GM15510 (cell line): ENCODE data around the gene XRCC5.
A peak's percentile ranks its signal among the peaks of the same experiment; 100 is the strongest.

Experiments used
- POLR2A ChIP-seq: IDR thresholded peaks from 3 replicates; pipeline ENCODE4 v1.6.1; 2011; ENCODE audit warnings: borderline replicate concordance; ENCODE audit not compliant: insufficient read length; ENCODE audit errors: extremely low read depth

The XRCC5 gene

DNA sequence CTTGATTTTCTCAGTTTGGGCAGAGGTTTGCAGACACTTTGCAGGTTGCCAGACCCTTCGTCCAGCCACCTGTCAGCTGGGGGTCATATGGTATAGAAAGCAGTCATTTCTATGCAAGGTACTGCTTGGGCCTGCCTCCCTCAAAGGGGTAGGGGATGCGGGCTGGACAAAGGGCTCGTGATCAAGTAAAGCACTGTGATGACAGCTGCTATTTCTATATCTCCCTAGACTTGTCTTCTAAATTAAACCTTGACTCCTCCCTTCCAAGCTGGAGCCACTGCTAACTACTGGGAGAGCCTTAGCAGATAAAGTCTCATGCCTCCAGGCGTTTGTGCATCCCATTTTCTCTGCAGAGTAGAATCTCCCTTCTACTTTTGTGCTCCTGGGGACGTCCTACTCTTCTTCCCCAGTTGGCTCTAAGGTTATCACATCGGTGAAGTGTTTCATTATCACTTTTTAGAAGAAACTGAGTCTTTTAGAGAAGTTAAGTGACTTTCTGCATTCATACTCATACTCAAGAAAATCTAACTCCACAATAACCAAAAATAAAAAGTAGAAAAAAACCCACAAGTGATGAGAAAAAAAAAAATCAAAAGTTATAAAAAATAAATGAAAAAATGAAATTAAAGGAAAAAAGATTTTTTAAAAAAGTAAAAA, 710 bp upstream of the XRCC5 start:
- no peak for TF ChIP-seq POLR2A

DNA sequence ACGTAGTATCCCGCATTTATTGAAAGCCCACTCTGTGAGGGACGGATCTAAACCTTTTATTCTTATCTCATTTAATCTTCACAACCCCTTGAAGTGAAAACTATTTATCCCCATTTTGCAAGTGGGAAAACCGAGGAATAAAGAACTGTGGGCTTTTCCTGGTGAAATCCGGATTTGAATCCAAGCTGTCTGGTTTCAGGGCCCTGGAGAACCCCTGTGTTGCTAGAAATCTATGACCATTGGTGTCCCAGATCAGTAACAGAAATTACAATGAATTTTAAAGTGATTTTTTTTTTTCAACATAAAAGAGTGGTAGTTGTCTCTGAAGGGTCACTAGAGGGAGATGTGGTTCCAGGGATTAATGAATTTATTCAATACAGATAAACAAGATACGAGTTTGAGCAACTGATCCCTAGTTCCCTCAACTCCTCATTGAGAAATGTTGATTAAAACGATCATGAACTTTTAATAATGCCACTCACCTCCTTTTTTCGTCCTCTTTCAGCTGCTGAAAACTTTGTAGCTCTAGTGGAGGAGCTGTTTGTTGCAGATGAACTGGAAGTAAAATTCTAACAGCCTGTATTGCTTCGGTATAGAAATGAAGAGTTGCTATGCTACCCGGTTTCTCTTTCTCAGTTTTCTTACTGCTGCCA, 940 bp downstream of the XRCC5 start:
- no peak for TF ChIP-seq POLR2A

DNA sequence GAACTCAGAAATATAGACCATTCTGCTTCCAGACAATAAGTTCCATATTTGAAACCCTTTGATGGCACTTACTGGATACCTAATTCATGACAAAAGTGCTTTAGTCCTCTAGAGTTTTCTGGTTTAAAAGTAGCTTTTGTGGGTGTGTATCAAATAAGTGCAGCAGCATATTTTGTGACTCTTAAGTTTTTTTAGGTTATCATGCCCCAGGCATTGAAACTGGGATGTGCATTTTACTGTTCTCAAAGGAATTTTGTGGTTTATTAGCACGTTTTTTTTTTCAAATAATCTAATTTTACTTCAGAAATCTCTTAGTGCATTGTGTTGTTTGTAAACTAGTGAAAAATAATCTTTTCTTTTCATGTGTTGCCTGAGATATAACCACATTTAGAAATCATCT, 1.5 kb downstream of the XRCC5 start:
- TF ChIP-seq POLR2A = no peak

DNA sequence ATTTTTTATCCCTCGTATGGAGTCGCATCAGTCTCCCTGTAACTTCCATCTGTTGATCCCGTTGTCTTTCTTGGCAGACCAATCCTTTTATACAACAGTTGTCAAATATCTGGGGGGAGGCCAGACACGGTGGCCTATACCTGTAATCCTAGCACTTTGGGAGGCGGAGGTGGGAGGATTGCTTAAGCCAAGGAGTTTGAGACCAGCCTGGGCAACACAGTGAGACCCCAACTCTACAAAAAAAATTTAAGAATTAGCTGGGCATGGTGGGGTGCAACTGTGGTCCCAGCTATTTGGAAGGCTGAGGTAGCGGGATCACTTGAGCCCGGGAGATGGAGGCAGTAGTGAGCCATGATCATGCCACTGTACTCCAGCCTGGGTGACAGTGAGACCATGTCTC, 2.0 kb downstream of the XRCC5 start:
- no peak for TF ChIP-seq POLR2A

DNA sequence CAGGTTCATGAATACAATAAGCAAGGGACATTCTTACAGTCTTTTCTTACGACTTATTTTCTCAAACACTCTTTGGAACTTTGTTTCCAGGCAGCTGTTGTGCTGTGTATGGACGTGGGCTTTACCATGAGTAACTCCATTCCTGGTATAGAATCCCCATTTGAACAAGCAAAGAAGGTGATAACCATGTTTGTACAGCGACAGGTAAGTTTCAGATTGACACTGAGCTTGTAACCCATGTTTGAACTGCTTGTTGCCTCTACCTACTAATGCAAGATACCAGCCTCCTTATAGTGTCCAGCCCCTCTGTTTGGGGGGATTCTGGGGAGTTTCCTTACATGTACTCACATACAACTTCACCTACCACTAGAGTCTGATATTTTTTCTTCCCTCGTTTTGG, 3.8 kb downstream of the XRCC5 start:
- no peak for TF ChIP-seq POLR2A

DNA sequence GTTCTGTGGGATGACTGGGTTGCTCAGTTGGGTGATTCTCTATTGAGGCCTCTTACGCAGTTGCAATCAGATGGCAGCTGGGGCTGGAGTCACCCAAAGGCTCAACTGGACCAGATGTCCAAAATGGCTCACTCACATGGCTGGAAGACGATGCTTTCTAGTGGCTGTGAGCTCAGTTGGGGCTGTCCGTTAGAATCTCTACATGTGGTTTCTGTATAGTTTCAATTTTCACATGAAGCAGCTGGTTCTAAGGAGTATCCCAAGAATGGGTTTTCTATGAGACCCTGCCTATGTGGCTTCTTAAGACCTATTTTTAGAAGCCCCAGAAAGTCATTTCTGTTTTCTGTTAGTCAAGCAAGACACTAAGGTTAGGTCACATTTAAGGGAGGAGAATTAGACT, 4.4 kb downstream of the XRCC5 start:
- TF ChIP-seq POLR2A = peak; percentile 27

DNA sequence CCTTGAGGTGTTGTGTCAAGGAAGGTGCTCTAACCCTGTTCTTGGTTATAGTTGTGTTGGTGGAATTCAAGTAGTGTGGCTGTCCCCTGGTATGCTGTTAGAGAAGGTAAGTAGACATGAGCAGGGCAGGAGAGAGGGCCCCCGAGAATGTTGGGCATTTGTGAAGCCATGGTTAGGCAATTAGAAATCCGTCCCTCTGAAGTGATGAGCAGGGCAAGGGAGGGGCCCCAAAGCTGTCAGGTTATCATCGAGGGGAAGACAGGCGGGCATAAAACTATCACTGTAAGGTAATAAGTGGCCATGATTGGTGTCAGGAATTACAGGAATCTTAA, 5.2 kb downstream of the XRCC5 start:
- TF ChIP-seq POLR2A = no peak

DNA sequence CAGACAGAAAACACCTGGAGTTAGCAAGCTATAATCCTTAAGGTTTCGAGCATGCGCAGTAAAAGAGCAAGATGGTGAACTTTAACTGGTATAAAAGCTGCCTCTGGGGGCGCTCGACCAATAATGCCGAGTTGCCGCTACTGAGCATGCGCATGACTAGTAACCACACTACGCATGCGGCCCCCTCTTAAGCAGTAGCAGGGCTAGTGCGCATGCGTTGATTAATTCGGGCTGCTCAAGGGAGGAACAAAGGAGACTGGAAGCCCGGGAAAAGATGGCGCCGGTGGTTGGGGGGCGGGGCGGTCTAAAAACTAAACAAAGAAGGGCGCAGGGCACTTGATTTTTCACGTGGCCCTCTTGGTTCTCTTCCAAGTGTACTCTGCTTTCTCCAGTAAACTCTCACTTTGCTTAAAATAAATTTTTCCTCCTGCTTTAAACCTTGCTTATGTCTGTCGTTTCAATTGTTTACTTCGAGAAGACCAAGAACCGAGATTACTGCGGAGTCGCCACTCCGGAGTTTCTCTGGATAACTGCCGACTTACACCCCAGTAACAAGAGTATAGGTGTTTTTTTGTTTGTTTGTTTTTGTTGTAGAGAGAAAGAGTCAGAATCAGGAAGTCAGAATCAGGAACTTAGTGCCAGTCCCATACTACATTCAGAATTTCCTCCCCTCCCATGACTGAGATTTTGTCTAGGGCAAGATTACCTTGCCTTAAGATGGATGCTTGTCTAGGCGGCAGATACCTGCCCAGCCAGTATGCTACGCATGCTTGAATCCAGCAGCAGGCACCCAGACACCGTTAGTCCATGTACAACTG, 5.8 kb downstream of the XRCC5 start:
- TF ChIP-seq POLR2A = peak; percentile 46

DNA sequence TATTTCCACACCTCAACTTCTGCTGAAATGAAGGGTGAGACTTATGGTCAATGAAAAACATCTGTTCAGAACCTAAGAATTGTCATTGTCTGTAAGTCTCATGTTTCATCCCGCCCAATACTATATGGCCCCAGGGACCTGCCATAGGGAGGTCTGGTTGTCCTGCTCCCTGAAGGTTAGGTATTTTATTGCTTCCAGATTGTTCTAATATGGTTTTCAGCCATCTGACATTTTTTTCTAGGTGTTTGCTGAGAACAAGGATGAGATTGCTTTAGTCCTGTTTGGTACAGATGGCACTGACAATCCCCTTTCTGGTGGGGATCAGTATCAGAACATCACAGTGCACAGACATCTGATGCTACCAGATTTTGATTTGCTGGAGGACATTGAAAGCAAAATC, 7.3 kb downstream of the XRCC5 start:
- no peak for TF ChIP-seq POLR2A

DNA sequence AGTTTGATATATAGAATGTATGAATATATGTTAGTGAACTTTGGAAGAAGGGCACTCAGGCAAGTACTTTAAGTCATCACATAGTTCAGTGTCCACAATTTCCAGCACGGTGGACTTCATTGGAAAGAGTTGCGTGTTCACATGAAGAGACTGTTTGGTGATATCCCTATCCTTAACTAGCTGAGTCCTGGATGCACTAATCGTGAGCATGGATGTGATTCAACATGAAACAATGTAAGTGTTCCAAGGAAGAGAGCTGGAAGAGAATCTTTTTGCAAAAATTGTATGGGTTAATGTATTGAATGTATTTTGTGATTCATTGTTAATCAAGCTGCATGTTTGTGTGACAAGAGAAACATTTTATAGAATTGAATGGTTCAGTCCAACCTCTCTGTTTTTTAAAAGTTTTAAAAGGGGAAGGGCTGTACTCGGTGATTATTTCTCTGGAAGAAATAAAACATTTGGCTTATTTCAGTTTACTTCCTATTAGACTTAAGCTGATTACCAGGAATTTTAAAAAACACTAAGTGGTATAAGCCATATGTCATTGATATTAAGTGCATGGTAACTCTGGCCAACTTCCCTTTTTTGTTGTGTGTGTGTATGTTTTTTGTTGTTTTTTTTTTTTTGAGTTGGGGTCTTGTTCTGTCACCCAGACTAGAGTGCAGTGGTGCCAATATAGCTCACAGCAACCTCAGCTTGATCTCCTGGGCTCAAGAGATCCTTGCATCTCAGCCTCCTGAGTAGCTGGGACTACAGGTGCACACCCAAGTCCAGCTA, 8.6 kb downstream of the XRCC5 start:
- no peak for TF ChIP-seq POLR2A

DNA sequence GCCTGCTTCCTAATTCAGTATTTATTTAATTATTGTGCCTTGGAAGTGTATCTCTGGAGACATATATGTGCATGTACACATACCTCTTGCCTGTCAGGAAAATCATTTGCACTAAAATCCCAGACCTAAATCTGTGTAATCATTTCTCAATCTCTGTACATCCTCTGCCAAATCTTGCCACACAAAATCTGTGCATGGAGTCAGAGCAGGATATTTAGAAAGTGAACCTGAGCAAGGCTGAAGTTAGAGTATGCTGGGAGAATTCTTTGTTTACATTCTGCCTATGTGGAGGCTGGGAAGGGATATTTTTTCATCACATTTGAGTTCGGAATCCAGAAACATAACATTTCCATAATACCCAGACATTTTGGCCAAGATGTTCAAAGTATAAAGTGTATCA, 9.3 kb downstream of the XRCC5 start:
- TF ChIP-seq POLR2A = no peak

DNA sequence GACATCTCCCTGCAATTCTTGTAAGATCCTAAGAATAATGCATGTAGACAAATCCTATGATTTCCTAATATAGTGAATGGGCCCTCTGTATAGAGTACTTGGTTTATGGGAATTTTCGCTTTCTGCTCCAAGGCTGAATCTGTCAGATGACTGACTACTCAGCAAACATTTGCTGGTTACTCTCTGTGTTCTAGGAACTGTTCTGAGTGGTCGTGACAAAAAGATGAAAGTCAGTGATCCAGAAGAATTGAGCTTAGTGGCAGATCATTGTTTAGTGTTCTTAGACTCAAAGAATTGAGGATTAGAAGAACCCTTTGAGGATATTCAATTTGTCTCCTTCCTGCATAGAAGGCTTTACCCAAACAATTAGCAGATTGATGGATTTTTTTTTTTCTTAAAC, 10.0 kb downstream of the XRCC5 start:
- no peak for TF ChIP-seq POLR2A

DNA sequence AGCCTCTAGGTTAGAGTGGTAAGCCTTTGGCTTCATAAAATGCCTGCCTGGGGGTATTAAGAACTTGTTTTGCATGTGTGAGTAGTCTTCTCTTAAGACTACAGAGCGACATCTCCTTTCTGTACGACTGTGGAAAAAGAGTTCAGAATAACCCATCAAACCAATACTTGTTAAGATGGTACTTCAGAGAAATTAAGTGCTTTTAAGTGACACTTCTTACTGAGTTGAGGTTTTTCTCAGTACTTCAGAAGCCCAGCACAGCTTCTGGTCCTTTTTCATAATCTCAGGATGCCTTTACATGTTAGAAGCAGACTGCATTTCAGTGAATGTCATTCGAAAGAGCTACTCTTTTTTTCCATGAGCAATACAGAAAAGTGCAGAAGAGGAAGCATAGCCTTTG, 10.8 kb downstream of the XRCC5 start:
- TF ChIP-seq POLR2A = no peak

DNA sequence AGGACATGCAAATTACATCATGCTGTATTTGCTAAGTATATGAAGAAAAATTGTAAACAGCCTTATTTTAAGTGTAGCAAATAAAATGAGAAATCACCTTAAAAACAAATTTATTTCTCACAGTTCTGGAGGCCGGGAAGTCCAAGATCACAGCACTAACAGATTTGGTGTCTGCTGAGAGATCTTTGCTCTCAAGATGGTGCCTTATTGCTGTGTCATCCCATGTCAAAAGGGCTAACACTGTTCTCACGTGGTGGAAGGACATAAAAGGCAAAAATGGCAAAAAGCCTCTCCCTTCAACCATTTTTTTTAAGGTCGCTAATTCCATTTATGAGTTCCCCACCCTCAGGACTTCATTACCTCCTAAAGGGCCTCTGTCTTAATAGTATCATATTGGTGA, 12.1 kb downstream of the XRCC5 start:
- no peak for TF ChIP-seq POLR2A

DNA sequence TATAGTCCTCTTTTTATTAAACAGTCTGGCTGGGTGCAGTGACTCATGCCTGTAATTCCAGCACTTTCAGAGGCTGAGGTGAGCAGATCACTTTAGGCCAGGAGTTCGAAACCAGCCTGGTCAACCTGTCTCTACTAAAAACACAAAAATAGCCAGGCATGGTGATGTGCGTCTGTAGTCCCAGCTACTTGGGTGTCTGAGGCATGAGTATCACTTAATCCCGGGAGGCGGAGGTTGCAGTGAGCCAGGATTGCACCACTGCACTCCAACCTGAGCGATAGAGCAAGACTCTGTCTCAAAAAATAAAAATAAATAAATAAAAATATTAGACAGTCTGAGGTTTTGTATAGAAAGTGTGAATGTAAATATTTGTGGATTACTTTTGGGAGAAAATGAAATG, 17.8 kb downstream of the XRCC5 start:
- no peak for TF ChIP-seq POLR2A
